Heart left ventricle (tissue), 16 donors: ENCODE data around the gene LRMDA. TPM values are rescaled to one million over a fixed set of nuclear protein-coding genes. Genes with fewer than 3 reads are reported as not detected.
A peak's percentile ranks its signal among the peaks of the same experiment; 100 is the strongest.

ENCODE experiments used
- ATAC-seq, 4 donors: fragments of 200-7000 bp; cut with Tn5 transposase; one replicate each; pipeline ENCODE4 v1.9.1; 2020 to 2022; ENCODE audit warnings: moderate library complexity in 4 of 4, mild to moderate bottlenecking in 3 of 4, moderate number of reproducible peaks in 1 of 4
- DNase-seq, 5 donors: peaks; one replicate each; pipeline ENCODE4 v3.0.0-alpha.2; 2020
- H3K27ac ChIP-seq, 12 donors: fragments of 200-600 bp; sonication (generic) in 4 of 12; one replicate each; pipeline versions ENCODE4 v1.5.0 to v1.8.0; 2016 to 2022; ENCODE audit warnings: mild to moderate bottlenecking in 2 of 12
- H3K27me3 ChIP-seq, 9 donors: fragments of 200-600 bp; sonication (generic) in 2 of 9; one replicate each; pipeline versions ENCODE4 v1.5.1 to v1.8.0; 2016 to 2022; ENCODE audit warnings: mild to moderate bottlenecking in 3 of 9
- H3K36me3 ChIP-seq, 9 donors: fragments of 200-600 bp; sonication (generic) in 2 of 9; one replicate each; pipeline versions ENCODE4 v1.5.0 to v1.8.0; 2018 to 2022; ENCODE audit warnings: mild to moderate bottlenecking in 2 of 9
- H3K4me1 ChIP-seq, 12 donors: fragments of 200-600 bp; sonication (generic) in 4 of 12; one replicate each; pipeline versions ENCODE4 v1.5.0 to v1.8.0; 2016 to 2022; ENCODE audit warnings: mild to moderate bottlenecking in 3 of 12
- H3K4me3 ChIP-seq, 12 donors: fragments of 200-600 bp; sonication (generic) in 4 of 12; one replicate each; pipeline versions ENCODE4 v1.5.0 to v1.8.0; 2017 to 2022; ENCODE audit warnings: mild to moderate bottlenecking in 9 of 12, moderate library complexity in 4 of 12
- H3K9me3 ChIP-seq, 12 donors: fragments of 200-600 bp; sonication (generic) in 4 of 12; one replicate each; pipeline versions ENCODE4 v1.5.0 to v1.8.0; 2016 to 2022; ENCODE audit warnings: mild to moderate bottlenecking in 1 of 12
- CTCF ChIP-seq, 12 donors: fragments of 200-600 bp; sonication (generic) in 4 of 12; IDR thresholded peaks; one replicate each; pipeline versions ENCODE4 v1.5.0 to v1.8.0; 2018 to 2022; ENCODE audit warnings: antibody characterized with exemption in 12 of 12, mild to moderate bottlenecking in 5 of 12
- POLR2A ChIP-seq, 2 donors: fragments of 450-650 bp; IDR thresholded peaks; one replicate each; pipeline ENCODE4 v1.6.1; 2017; ENCODE audit warnings: antibody characterized with exemption in 2 of 2, mild to moderate bottlenecking in 2 of 2, moderate library complexity in 2 of 2
- WGBS, 4 donors: extraction: QIAGEN DNeasy Blood & Tissue Kit in 2 of 4; methylation state at CpG; one replicate each; pipeline versions ENCODE4 v1.1.5 to v1.1.7; 2013 to 2018; 5-methylcytosine and 5-hydroxymethylcytosine counted together
- intact Hi-C, 10 donors: fragments of 100-400 bp; cut with DNase I; formaldehyde crosslinking; loops; one replicate each; pipeline versions ENCODE4 v1.11.1 to v1.14.2; 2022
- polyA plus RNA-seq, 2 donors: library from polyadenylated mRNA; stranded (reverse); fragments of 200-250 nt; gene quantifications; one replicate each; pipeline ENCODE4 v1.2.3, GENCODE V29; 2013
- total RNA-seq, 9 donors: library from RNA; depleted of rRNA in 2 of 9; stranded (reverse); fragments of >200 nt in 2 of 9; fragmentation: NEBNext Ultra II Directional in 3 of 9; extraction: Animal tissue kit (Norgen Biotek cat#: 25700) in 3 of 9; gene quantifications; one replicate each; pipeline versions ENCODE4 v1.1.0 to v1.2.4, GENCODE V29; 2016 to 2023
- donor health status: ischemic (EF 13 %, LVEDD 7.1; RV severe dilation, severe dysfunction).
- donor health status: healthy with polysubstance abuse.
- donor health status: DM: no; HTN: yes; CAD: no.
- donor health status: DM: no; HTN: no; CAD: no.
- donor health status: ischemic (EF 25% LVEDD 6.9; RV normal size, moderate dysfunction).
- donor health status: ischemic (EF 25% LVEDD 5.7; RV mildly dilated, moderate dysfunction).
- donor health status: healthy.
- donor health status: DM: yes; HTN: yes; CAD: no.
- donor health status: ischemic (EF 35%, LVEDD 5.7; RV mildly dilated, moderate dysfunction).
- donor health status: nonischemic (EF 11% LVEDD 7.7; RV severe dilation, severe dysfunction).
- donor health status: DM: yes; HTN: yes; CAD: no.
- donor health status: PGD.
- donor health status: ischemic (EF 29% LVEDD 5.4; RV normal size, mild dysfunction).
- donor health status: nonischemic (EF 23%, LVEDD 6.1; RV moderate dilation, normal function).

LRMDA gene
- total and polyA plus RNA-seq, 11 donors, result 2.4 to 34.4 (median 14.9) TPM

- Histone ChIP-seq H3K9me3 (no peaks in the 10 kb centered on the region), H3K27ac (peak overlapping the region in 10 of 12 donors; percentile 55 to 85 (median 80)), H3K27me3 (no peaks in the 10 kb centered on the region), H3K4me3 (no peak overlapping the region), H3K36me3 (no peaks in the 10 kb centered on the region), H3K4me1 (peaks cover 0 to 81% (median 44%) of the 10 kb centered on the region in 12 donors)
- DNase-seq (peak in 1 of 5 donors; percentile 26), ATAC-seq (no peak)
- intact Hi-C loops, result loop anchor here in 6 of 10 donors (5.0 to 10.0 kb wide), 7 partner anchors 110 to 1040 kb away; partner anchors contain the start of gene ZNF503 (in 2 of the 6)
- TF ChIP-seq CTCF (IDR thresholded peaks at IDR 0.05) (peak in 2 of 12 donors; percentile 5 to 13), POLR2A (IDR thresholded peaks at IDR 0.05) (no peak)
- 79 to 85% (median 81%) methylated on average over 1 of the region's 1 CpG for WGBS, 4 donors
Measured at GRCh38 chr10:76435157-76435556, 1003.7 kb downstream of the LRMDA start.

- Histone ChIP-seq H3K27ac (peak overlapping the region; percentile 53 to 85 (median 78)), H3K36me3 (no peaks in the 10 kb centered on the region), H3K4me1 (peaks cover 0 to 70% (median 35%) of the 10 kb centered on the region in 12 donors), H3K4me3 (no peak overlapping the region), H3K27me3 (no peaks in the 10 kb centered on the region), H3K9me3 (no peaks in the 10 kb centered on the region)
- WGBS, 4 donors, result 25 to 39% (median 30%) methylated on average over 3 to 5 of the region's 5 CpGs
- peak; percentile 76 to 91 (median 88) for ATAC-seq
- peak in 4 of 5 donors; percentile 27 to 87 (median 72) for DNase-seq
- TF ChIP-seq CTCF (IDR thresholded peaks at IDR 0.05) (no peak), POLR2A (IDR thresholded peaks at IDR 0.05) (no peak)
- intact Hi-C loops, result loop anchor here in 6 of 10 donors (2.0 to 10.0 kb wide), 8 partner anchors 108 to 1042 kb away; partner anchors contain the start of gene ZNF503 (in 2 of the 6)
Measured at GRCh38 chr10:76436401-76436811, 1005.0 kb downstream of the LRMDA start.

GRCh38 chr10:76436981-76437380, 1005.6 kb downstream of the LRMDA start:
- Histone ChIP-seq H3K9me3 (no peaks in the 10 kb centered on the region), H3K36me3 (no peaks in the 10 kb centered on the region), H3K4me1 (peaks cover 0 to 64% (median 32%) of the 10 kb centered on the region in 12 donors), H3K27ac (peak overlapping the region; percentile 52 to 85 (median 78)), H3K4me3 (no peak overlapping the region), H3K27me3 (no peaks in the 10 kb centered on the region)
- peak in 2 of 5 donors; percentile 15 to 28 for DNase-seq
- intact Hi-C loops, result loop anchor here in 6 of 10 donors (2.0 to 10.0 kb wide), 8 partner anchors 108 to 1042 kb away; partner anchors contain the start of gene ZNF503 (in 2 of the 6)
- WGBS, 4 donors, result 36 to 73% (median 55%) methylated on average over 1 of the region's 1 CpG
- TF ChIP-seq CTCF (IDR thresholded peaks at IDR 0.05), result no peak
- no peak for TF ChIP-seq POLR2A (IDR thresholded peaks at IDR 0.05)
- peak in 1 of 4 donors; percentile 20 for ATAC-seq

GRCh38 chr10:76440426-76440825, 1009.0 kb downstream of the LRMDA start:
- no peak overlapping the region for H3K27ac ChIP-seq
- H3K4me3 ChIP-seq, result no peak overlapping the region
- H3K9me3 ChIP-seq, result no peaks in the 10 kb centered on the region
- intact Hi-C loops, result loop anchor here in 2 of 10 donors (5.0 to 10.0 kb wide), 2 partner anchors 107 to 1036 kb away; partner anchors contain the start of gene ZNF503 (in 1 of the 2)
- ATAC-seq (no peak), DNase-seq (no peak)
- H3K27me3 ChIP-seq, result no peaks in the 10 kb centered on the region
- peaks cover 0 to 58% (median 28%) of the 10 kb centered on the region in 12 donors for H3K4me1 ChIP-seq
- no peaks in the 10 kb centered on the region for H3K36me3 ChIP-seq
- TF ChIP-seq CTCF (IDR thresholded peaks at IDR 0.05) (no peak), POLR2A (IDR thresholded peaks at IDR 0.05) (no peak)
- WGBS, 4 donors, result 81 to 90% (median 84%) methylated on average over 5 of the region's 5 CpGs
